GM10847 (cell line): ENCODE results near the gene CYP4A22.

Experiments
- POLR2A ChIP-seq: IDR thresholded peaks from 2 replicates; pipeline ENCODE4 v1.6.1; 2011; ENCODE audit not compliant: insufficient read length; ENCODE audit errors: extremely low read depth

Gene CYP4A22, protein sequence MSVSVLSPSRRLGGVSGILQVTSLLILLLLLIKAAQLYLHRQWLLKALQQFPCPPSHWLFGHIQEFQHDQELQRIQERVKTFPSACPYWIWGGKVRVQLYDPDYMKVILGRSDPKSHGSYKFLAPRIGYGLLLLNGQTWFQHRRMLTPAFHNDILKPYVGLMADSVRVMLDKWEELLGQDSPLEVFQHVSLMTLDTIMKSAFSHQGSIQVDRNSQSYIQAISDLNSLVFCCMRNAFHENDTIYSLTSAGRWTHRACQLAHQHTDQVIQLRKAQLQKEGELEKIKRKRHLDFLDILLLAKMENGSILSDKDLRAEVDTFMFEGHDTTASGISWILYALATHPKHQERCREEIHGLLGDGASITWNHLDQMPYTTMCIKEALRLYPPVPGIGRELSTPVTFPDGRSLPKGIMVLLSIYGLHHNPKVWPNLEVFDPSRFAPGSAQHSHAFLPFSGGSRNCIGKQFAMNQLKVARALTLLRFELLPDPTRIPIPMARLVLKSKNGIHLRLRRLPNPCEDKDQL

DNA sequence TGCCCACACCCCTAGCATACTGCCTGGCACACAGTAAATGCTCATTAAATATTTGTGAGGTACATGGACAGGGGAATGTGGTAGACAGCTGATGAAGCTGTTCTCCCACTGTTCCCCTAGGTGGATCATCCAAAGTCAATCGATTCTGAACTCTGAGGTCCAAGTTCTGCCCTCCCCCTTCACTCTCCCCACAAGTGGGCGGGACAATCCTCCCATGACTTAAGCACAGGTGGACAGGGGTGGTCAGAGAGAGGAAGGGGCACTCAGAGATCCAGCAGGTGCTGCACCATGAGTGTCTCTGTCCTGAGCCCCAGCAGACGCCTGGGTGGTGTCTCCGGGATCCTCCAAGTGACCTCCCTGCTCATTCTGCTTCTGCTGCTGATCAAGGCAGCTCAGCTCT lies at the start of gene CYP4A22:
CYP4A22 (plus strand) TSS at position 244 of the 400 bp plus-strand sequence; CDS start at position 289, 45 bp downstream.
- no peak for TF ChIP-seq POLR2A

DNA sequence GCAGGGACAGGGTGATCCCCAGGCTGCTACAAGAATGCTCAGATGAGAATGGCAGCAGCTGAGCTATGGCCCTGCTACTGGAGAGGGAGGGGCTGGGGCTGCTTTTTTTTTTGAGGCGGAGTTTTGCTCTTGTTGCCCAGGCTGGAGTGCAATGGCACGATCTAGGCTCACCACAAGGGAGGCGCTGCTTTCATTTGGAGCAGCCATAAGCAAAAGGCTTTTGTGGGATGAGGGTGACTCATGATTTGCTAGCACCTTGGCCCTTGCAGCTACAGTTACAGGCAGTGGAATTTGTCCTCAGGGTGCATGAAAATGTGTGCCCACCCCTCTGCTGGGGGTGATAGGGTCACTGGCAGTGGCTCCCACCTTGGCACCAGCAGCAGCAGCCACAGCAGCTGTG lies 32.4 kb upstream of the CYP4A22 start:
- no peak for TF ChIP-seq POLR2A

DNA sequence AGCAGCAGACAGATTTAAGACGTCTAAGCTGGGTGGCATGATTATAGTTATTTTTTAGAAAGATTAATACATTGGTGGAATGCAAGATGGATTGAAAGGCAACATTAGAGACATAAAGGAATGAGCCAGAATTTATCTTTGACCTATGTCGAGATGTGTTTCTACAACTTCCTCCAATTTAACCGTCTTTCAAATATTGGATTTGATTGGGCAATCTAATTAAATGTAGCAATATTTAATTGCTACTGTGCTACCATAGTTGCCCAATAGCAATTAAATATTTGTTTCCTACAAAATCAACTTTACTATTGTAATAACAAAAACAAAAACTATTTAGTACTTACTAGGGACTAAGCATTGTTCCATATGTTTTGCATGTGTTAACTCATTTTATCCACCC lies 30.4 kb upstream of the CYP4A22 start:
- no peak for TF ChIP-seq POLR2A

DNA sequence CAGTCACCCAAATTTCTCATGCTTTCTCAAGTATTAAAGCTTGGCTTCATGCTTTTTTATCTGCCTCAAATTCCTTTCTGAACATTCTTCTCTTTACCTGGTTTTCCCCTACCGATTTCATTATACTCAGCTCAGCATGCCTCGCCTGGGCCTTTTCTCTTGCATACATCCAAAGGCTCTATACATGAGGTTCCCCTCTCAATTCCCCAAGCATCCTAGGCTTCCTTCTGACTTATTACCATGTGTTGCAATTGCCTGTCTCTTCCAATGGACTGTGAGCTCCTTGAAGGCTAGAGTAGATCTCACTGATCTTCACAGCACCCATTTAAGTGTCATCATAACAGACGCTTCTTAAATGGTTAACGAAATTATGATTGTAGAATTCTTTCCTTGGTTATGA lies 24.1 kb upstream of the CYP4A22 start:
- TF ChIP-seq POLR2A, result no peak

DNA sequence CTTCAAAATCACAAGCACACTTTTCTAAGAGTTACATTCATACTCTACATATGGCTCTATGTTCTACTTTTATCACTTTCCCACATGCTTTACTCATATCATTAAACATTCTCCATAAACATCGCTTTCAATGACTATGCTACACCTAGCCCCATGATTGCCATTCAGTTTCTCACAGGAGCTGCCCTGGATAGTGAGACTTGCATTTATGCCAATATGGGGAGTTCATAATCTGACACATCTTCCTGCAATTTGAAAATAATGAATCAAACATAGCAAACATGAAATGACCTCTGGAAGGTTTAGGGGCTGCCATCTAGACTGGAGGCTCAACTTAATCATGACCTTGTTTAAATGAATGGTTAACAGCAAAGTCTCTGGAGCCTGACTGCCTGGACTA lies 9.0 kb upstream of the CYP4A22 start:
- no peak for TF ChIP-seq POLR2A

DNA sequence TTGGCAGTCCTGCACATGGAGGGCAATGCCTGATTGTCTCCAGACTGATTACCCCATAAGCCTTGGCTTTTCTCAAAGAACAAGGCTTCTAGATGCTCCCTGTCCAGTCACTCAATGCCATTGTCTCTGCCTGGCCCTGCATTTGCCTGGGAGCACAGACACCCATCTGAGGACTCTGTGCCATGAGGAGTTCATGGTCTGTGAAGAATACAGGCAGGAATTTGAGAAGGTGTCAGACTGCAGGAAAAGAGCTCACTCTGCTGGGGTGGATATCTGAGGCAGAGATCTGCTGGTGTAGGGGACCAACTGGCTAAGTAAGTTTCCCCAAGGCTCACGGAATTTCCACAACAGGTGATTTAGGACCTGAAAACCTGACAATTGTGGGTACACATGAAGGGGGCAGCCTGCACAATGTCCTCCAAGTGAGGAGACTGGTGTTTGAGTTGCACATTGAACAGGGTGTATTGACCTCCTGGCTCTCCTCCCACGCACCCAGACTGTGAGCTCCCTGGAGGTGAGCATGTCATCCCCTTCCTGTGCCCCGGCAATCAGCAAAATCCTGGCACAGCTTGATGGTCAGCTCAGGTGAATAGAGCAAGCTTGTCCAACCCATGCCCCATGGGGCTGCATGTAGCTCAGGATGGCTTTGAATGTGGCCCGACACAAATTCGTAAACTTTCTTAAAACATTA lies 829 bp downstream of the CYP4A22 start:
- no peak for TF ChIP-seq POLR2A

DNA sequence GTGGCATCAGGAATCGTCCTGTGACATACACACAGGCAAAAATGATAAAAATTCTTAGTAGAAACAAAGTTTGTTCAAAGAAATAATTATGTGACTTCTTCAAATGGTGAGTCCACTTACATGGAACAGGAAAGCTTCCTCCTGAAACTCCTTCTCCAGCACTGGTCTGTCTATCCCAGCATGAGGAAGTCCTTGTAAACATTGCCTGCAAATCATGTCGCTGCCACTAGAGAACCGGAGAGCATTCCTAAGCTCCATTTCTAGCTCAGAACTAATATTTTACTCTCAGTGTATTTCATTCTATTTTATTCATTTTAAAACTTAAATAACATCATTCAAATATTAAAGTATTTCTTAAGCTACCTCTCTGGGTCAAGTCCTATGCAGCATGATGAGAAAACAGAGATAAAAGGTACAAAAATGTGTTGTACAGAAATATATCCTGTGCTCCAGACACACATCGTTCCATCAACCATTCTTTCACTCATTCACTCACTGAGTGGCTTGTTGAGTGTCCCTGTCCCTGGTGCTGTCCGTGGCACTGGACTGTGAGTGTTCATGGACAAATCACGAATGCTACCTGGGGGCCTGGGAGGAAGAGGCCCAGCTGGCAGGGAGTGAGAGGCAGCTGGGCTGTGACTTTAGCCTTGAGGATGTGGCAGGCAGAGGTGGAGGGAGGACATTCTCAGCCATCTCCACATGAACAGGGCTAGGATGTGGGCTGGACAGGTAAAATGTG lies 10.0 kb downstream of the CYP4A22 start:
- TF ChIP-seq POLR2A, result no peak

DNA sequence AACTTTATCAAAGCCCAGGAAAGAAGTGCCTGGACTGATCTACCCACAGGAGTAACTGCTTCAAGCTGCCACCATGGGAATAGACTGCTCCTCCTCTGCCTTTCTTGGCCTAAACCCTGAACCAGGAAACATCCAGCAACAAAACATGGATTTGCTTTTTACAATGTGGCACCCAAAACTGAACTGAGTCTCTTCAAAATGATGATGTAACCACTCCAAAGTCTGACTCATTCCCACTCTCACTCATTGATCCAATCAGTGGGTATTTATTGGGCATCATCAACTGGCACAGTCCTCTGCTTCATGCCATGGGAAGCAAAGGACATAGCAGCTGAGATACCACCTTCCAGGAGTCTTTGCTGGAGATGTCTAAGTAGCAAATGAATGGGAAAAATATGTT lies 23.5 kb downstream of the CYP4A22 start:
- no peak for TF ChIP-seq POLR2A

DNA sequence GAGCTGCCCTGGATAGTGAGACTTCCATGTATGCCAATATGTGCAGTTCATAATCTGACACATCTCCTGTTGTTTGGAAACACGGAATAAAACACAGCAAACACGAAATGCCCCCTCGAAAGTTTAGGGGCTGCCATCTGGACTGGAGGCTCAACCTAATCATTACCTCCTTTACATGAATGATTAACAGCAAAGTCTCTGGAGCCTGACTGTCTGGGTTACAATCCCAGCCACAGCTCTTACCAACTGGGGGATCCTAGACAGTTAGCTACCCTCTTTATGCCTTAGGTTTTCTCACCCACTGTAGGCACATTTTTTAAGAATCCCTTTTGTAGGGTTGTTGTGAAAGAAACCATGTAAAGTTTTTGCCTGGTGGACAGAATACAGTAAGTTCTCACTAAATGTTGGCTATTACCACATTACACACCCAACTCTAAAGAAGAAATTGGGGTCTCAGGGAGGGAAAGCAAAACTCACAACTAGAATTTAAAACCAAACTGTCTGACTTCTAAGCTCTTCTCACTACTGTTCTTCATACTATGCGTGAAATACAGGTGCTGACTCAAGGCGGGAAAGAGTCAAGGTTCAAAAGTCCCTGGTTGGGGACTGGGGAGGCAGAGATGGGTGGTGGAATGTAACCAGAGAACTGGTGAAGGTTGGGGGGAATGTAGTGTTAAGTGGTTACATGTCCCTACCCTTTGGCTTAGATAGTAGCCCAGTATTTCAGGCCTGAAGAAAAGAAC lies 24.2 kb downstream of the CYP4A22 start:
- no peak for TF ChIP-seq POLR2A

DNA sequence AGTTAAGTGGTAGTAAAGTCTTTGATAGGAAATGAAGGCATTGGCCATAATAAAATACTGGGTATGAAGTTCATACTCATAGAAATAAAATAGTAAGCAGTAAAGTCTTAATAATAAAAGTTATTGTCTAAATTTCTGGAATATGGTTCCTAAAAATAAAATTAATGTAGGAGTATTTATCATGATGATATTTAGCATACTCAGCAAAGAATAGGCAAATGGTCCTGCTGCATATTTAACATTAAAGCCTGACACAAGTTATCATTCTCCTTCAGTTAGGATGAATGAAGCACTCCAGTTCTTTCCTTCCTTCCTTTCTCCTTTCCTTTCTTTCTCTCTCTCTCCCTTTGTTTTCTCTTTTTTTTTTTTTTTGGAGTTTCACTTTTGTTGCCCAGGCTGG lies 27.3 kb downstream of the CYP4A22 start:
- TF ChIP-seq POLR2A, result no peak

DNA sequence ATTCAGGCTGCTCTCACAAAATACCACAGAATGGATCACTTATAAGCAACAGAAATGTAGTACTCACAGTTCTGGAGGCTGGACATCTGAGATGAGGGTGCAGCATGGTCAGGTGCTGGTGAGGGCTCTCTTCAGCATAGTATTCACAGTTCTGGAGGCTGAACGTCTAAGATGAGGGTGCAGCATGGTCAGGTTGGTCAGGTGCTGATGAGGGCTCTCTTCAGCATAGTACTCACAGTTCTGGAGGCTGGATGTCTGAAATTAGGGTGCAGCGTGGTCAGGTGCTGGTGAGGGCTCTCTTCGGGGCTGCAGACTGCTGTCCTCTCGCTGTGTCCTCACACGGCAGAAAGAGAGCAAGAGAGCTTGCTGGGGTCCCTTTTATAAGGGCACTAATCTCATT lies 35.5 kb downstream of the CYP4A22 start:
- TF ChIP-seq POLR2A, result no peak

DNA sequence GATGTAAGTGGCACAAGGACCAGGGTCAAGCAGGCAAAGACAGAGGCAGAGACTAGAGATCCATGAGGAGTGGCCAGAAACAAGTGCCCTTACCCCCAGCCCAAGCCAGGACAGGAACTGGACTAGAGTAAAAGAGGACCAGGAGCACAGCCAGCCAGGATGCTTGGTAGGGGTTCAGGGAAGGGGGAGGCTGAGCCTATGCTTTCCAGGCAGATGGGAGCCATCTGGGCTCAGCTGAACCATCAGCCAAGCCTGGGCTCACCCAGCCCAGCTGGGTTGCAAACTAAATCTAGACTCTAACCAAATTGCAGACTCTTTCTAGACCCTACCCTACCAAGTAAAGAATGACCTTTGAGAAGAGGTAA lies 37.4 kb downstream of the CYP4A22 start:
- TF ChIP-seq POLR2A, result no peak

DNA sequence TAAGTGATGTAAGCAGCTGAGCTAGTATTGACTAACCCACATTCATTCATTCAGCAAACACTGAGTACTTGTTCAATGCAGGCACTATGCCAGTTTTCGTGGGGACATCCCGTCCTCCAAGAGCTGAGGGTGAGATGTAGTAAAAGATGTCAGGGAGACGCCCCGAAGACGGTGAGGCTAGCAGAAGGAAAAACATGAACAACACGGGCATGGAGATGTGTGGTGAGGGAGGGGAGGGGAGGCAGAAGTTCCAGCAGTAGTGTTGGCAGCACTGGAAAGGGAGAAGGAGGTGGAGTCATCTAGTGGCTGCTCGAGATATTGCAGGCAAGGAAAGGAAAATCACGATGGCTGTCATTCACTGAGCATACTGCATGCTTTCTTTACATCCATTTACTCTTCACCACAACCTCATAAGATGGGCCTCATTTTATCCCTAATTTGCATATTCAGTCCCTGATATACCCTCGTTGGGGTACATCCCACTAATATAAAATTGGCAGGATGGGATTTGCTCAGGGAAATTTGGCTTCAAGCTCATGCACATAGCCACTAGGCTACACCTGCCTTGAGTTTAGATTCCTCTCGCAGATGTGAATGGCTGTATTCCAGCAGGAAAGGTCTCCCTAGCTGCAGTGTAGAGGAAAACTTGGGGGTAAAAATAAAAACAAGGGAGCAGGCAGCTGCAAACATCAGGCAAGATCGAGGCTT lies 38.1 kb downstream of the CYP4A22 start:
- no peak for TF ChIP-seq POLR2A

DNA sequence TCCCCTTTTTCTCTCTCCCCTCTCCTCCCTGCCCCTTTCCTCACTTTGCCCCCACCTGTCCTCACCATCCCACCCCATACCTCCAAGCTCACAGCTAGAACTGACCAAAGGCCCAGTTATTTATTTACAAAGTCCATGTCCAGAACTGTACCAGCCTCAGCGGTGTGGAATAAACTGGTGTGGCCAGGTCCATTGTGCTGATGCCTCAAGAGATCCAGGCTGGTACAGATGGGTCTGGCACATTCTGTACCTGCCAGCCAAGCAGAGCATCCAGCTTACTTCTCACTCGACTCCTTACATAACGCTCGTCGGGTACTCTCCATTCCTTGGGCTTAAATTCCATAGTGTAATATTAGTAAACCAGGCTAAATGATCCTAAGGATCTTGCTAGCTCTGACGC lies 40.8 kb downstream of the CYP4A22 start:
- no peak for TF ChIP-seq POLR2A
